T-cell (primary cell): ENCODE measurements around the gene ZNF768. TPM values are rescaled to one million over a fixed set of nuclear protein-coding genes. Genes with fewer than 3 reads are reported as not detected.
A peak's percentile ranks its signal among the peaks of the same experiment; 100 is the strongest.
"Not testable (repeated sequence)": the region's sequence is repeated elsewhere in the genome, so short reads cannot be mapped to it uniquely, and the experiment has no call there.

ENCODE experiments used
- ATAC-seq, 4 experiments: fragments of 200-7000 bp in 3 of 4; fragments of 150-1000 bp in 1 of 4; cut with Tn5 transposase; replicated peaks in 1 of 4; 1 replicate in 3 of 4; 2 replicates in 1 of 4; pipeline ENCODE4 v1.10.0; 2021; ENCODE audit warnings: moderate library complexity in 3 of 4, mild to moderate bottlenecking in 2 of 4, moderate number of reproducible peaks in 1 of 4
- CTCF ChIA-PET, 2 donors: fragments of 300-600 bp; sonication (Branson Sonifier 250); formaldehyde crosslinking; loops; one replicate each; lab custom pipeline; 2022; ENCODE audit warnings: antibody characterized with exemption in 2 of 2; lab: Charles Lee
- POLR2A ChIA-PET, 2 donors: fragments of 300-600 bp; sonication (Branson Sonifier 250); formaldehyde crosslinking; loops; one replicate each; lab custom pipeline; 2022; ENCODE audit warnings: antibody characterized with exemption in 2 of 2; lab: Charles Lee
- DNase-seq, 35 experiments: peaks; one replicate each; pipeline versions ENCODE4 v3.0.0 to v3.0.0-alpha.2; 2013 to 2023
- H3K27ac ChIP-seq: one replicate; pipeline ENCODE4 v1.5.1; 2013; ENCODE audit warnings: low read length
- H3K27me3 ChIP-seq, 2 experiments: replicated peaks in 1 of 2; 1 replicate in 1 of 2; 2 replicates in 1 of 2; pipeline versions ENCODE4 v1.6.1 to v1.7.0; 2013; ENCODE audit warnings: low read length in 1 of 2, mixed read lengths in 1 of 2; ENCODE audit not compliant: control insufficient read depth in 2 of 2, insufficient read depth in 2 of 2; ENCODE audit errors: extremely low read depth in 1 of 2
- H3K36me3 ChIP-seq, 2 donors: 1 replicate in 1 of 2; 2 replicates in 1 of 2; pipeline versions ENCODE4 v1.6.1 to v1.7.0; 2013; ENCODE audit warnings: low read length in 1 of 2; ENCODE audit not compliant: control insufficient read depth in 2 of 2, insufficient read depth in 1 of 2; ENCODE audit errors: extremely low read depth in 1 of 2
- H3K4me1 ChIP-seq, 2 experiments: 1 replicate in 1 of 2; 2 replicates in 1 of 2; pipeline versions ENCODE4 v1.6.1 to v1.7.0; 2013; ENCODE audit warnings: low read length in 2 of 2, mixed read lengths in 1 of 2; ENCODE audit not compliant: insufficient read depth in 2 of 2, control insufficient read depth in 1 of 2; ENCODE audit errors: extremely low read depth in 1 of 2
- H3K4me3 ChIP-seq, 2 donors: 1 replicate in 1 of 2; 2 replicates in 1 of 2; pipeline versions ENCODE4 v1.5.1 to v1.7.0; 2013; ENCODE audit warnings: mild to moderate bottlenecking in 2 of 2, low read length in 1 of 2, moderate library complexity in 1 of 2; ENCODE audit not compliant: control insufficient read depth in 1 of 2; ENCODE audit errors: extremely low read depth in 1 of 2
- H3K9me3 ChIP-seq: 2 replicates; pipeline ENCODE4 v1.7.0; 2013
- H3K27ac Mint-ChIP-seq, 2 donors: one replicate each; pipeline ENCODE4 v1.8.0; 2020 to 2021; ENCODE audit warnings: mild to moderate bottlenecking in 2 of 2, mixed read lengths in 2 of 2
- H3K27me3 Mint-ChIP-seq, 2 donors: one replicate each; pipeline ENCODE4 v1.8.0; 2021 to 2022; ENCODE audit warnings: mixed read lengths in 2 of 2
- H3K36me3 Mint-ChIP-seq: one replicate; pipeline ENCODE4 v1.8.0; 2021; ENCODE audit warnings: mixed read lengths
- H3K4me1 Mint-ChIP-seq, 3 donors: one replicate each; pipeline ENCODE4 v1.8.0; 2020 to 2022; ENCODE audit warnings: mixed read lengths in 3 of 3, mild to moderate bottlenecking in 1 of 3
- H3K4me3 Mint-ChIP-seq, 3 donors: one replicate each; pipeline ENCODE4 v1.8.0; 2020 to 2022; ENCODE audit warnings: mild to moderate bottlenecking in 3 of 3, mixed read lengths in 3 of 3, moderate library complexity in 3 of 3
- H3K9me3 Mint-ChIP-seq, 3 donors: one replicate each; pipeline ENCODE4 v1.8.0; 2020 to 2022; ENCODE audit warnings: mixed read lengths in 3 of 3
- WGBS: methylation state at CpG from one replicate; pipeline ENCODE4 v1.1.5; 2013; ENCODE audit warnings: missing lambda C conversion rate; ENCODE audit not compliant: insufficient coverage; 5-methylcytosine and 5-hydroxymethylcytosine counted together
- total RNA-seq, 35 experiments: library from RNA in 6 of 35; stranded (reverse) in 6 of 35; fragments of 120-200 nt in 1 of 35; gene quantifications; one replicate each; pipeline versions ENCODE4 v1.2.1 to v1.2.4 and lab custom pipeline; 2013 to 2026

ZNF768 gene
- total RNA-seq, 5 donors from 2014 or later (not counting 1 experiment from before 2014, with no cell fraction given), result 5.0 to 8.3 (median 7.2) TPM

DNA sequence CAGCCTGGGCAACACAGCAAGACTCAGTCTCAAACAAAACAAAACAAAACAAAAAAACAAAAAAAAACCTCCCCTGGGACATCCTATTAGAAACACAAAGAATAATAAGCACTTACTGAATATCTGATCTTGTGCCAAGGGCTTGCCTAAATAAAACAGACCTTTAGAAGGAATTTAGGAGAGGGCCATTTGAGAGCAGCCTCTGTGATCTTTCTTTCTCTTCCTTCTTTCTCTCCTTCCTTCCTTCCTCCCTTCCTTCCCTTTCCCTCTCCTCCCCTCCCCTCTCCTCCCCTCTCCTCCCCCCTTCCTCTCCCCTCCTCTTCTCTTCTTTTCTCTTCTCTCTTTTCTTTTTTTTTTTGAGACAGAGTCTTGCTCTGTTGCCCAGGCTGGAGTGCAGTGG lies 41.5 kb downstream of the ZNF768 start:
- H3K9me3 ChIP-seq, result no peaks in the 10 kb centered on the region
- Mint-ChIP-seq H3K36me3 (peaks cover 57% of the 10 kb centered on the region), H3K9me3 (no peaks in the 10 kb centered on the region), H3K27ac (no peak overlapping the region), H3K4me1 (peaks cover 34 to 55% (median 44%) of the 10 kb centered on the region in 3 donors), H3K27me3 (no peaks in the 10 kb centered on the region), H3K4me3 (peak overlapping the region in 1 of 3 donors; percentile 29)
- POLR2A ChIA-PET, result interaction anchor here in 1 of 2 donors (0.6 kb wide), 1 partner anchor 148 kb away, joined by 3 read pairs; no protein-coding TSS in a partner anchor
- no peak for DNase-seq
- peaks cover 20 to 94% of the 10 kb centered on the region in 2 donors for H3K36me3 ChIP-seq
- CTCF ChIA-PET, result no interaction called here
- no peak overlapping the region for H3K27ac ChIP-seq
- no peak for ATAC-seq
- H3K4me1 ChIP-seq, result peaks cover 0 to 75% of the 10 kb centered on the region in 2 experiments
- no peaks in the 10 kb centered on the region for H3K27me3 ChIP-seq
- H3K4me3 ChIP-seq, result no peak overlapping the region

DNA sequence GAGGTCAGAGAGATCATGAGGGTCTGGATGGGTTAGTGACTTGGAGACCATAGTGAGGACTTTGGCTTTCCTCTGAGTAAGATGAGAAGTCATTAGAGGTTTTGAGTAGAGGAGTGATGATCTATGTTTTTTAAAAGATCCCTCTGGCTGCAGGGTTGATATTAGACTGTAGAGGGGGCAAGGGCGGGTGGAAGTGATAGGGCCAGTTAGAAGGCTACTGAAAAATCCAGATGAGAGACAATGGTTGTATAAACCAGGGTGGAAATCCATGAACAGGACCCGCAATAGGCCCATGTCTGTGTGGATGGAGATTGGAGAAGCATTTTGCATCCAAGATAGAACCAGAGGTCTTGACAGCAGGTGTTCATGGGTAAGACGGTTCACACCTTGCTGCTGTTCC lies 44.0 kb downstream of the ZNF768 start:
- Histone ChIP-seq H3K4me1 (peaks cover 0 to 81% of the 10 kb centered on the region in 2 experiments), H3K9me3 (no peaks in the 10 kb centered on the region), H3K4me3 (no peak overlapping the region), H3K27me3 (no peaks in the 10 kb centered on the region), H3K27ac (no peak overlapping the region), H3K36me3 (peaks cover 14 to 94% of the 10 kb centered on the region in 2 donors)
- POLR2A ChIA-PET, result no interaction called here
- Mint-ChIP-seq H3K27me3 (no peaks in the 10 kb centered on the region), H3K9me3 (no peaks in the 10 kb centered on the region), H3K4me1 (peaks cover 42 to 61% (median 55%) of the 10 kb centered on the region in 3 donors), H3K27ac (peak overlapping the region; percentile 77 to 86), H3K4me3 (no peak overlapping the region), H3K36me3 (peaks cover 48% of the 10 kb centered on the region)
- ATAC-seq (peak in 3 of 4 experiments; percentile 38 to 53 (median 51)), DNase-seq (peak in 5 of 35 experiments; percentile 13 to 36 (median 17))
- 87% methylated on average over 3 of the region's 3 CpGs for WGBS
- CTCF ChIA-PET, result interaction anchor here (0.6 to 1.1 kb wide), 2 partner anchors 33 to 102 kb away, joined by 3 to 4 read pairs; no protein-coding TSS in a partner anchor

DNA sequence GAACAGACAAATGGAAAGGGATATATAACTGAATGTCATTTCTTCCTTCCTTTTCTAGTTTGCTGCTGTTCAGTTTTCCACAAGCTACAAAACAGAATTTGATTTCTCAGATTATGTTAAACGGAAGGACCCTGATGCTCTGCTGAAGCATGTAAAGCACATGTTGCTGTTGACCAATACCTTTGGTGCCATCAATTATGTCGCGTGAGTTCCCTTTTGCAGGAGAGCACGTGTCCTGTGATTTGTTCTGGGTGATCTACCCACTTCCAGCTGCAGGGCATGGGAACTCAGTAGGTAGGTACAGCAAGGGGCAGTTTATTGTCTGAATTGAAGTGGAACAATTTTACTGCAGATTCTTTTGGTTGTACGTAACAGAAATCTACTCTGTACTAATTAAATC lies 45.0 kb downstream of the ZNF768 start:
- Histone ChIP-seq H3K36me3 (peaks cover 18 to 93% of the 10 kb centered on the region in 2 donors), H3K27ac (no peak overlapping the region), H3K27me3 (no peaks in the 10 kb centered on the region), H3K4me1 (peaks cover 2 to 83% of the 10 kb centered on the region in 2 experiments), H3K4me3 (no peak overlapping the region), H3K9me3 (no peaks in the 10 kb centered on the region)
- no peaks in the 10 kb centered on the region for H3K27me3 Mint-ChIP-seq
- peaks cover 46 to 67% (median 60%) of the 10 kb centered on the region in 3 donors for H3K4me1 Mint-ChIP-seq
- H3K4me3 Mint-ChIP-seq, result no peak overlapping the region
- no peak for DNase-seq
- 100% methylated on average over 3 of the region's 5 CpGs for WGBS
- CTCF ChIA-PET, result interaction anchor here (1.1 to 1.4 kb wide), 2 partner anchors 32 to 51 kb away, joined by 3 to 4 read pairs; partner anchors contain the start of gene DCTPP1 (in 1 of the 2)
- no peaks in the 10 kb centered on the region for H3K9me3 Mint-ChIP-seq
- POLR2A ChIA-PET, result no interaction called here
- peak overlapping the region; percentile 69 to 77 for H3K27ac Mint-ChIP-seq
- ATAC-seq, result no peak
- peaks cover 52% of the 10 kb centered on the region for H3K36me3 Mint-ChIP-seq

DNA sequence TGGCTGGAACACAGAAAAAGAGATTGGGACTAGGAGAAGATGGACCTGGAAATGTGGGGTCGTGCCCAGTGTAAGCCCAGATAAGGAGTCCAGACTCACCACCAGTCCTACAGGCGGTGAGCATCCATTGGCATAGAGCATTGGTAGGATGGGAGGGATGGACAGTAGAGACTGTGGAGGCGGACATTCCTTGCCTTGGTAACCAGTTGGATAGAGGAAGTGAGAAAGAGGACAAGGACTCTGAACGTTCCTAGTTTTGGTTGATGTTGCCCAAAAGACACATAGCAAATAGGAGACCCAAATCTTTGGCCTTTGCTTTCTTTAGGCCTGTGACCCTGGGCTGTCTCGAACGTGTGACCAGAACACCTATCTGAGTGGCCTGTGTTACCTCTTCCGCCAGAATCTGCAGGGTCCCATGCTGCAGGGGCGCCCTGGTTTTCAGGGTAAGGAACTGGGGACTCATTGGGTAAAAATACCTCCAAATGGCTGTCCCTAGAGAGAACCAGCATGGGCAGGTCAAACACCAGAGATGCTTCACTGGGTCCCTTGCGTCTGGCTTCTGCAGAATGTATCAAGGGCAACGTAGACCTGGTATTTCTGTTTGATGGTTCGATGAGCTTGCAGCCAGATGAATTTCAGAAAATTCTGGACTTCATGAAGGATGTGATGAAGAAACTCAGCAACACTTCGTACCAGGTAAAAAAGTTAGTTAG lies 47.4 kb downstream of the ZNF768 start:
- no peaks in the 10 kb centered on the region for H3K27me3 Mint-ChIP-seq
- no peaks in the 10 kb centered on the region for H3K27me3 ChIP-seq
- peak overlapping the region; percentile 67 to 88 for H3K27ac Mint-ChIP-seq
- peak overlapping the region in 1 of 3 donors; percentile 23 for H3K4me3 Mint-ChIP-seq
- no peak overlapping the region for H3K4me3 ChIP-seq
- H3K36me3 Mint-ChIP-seq, result peaks cover 60% of the 10 kb centered on the region
- peaks cover 14 to 93% of the 10 kb centered on the region in 2 experiments for H3K4me1 ChIP-seq
- H3K4me1 Mint-ChIP-seq, result peaks cover 57 to 76% (median 70%) of the 10 kb centered on the region in 3 donors
- POLR2A ChIA-PET, result no interaction called here
- no peak overlapping the region for H3K27ac ChIP-seq
- 93% methylated on average over 9 of the region's 12 CpGs for WGBS
- DNase-seq (no peak), ATAC-seq (no peak)
- H3K9me3 ChIP-seq, result no peaks in the 10 kb centered on the region
- H3K9me3 Mint-ChIP-seq, result no peaks in the 10 kb centered on the region
- peaks cover 17 to 94% of the 10 kb centered on the region in 2 donors for H3K36me3 ChIP-seq
- CTCF ChIA-PET, result interaction anchor here in 1 of 2 donors (0.7 kb wide), 1 partner anchor 13 kb away, joined by 5 read pairs; no protein-coding TSS in a partner anchor

DNA sequence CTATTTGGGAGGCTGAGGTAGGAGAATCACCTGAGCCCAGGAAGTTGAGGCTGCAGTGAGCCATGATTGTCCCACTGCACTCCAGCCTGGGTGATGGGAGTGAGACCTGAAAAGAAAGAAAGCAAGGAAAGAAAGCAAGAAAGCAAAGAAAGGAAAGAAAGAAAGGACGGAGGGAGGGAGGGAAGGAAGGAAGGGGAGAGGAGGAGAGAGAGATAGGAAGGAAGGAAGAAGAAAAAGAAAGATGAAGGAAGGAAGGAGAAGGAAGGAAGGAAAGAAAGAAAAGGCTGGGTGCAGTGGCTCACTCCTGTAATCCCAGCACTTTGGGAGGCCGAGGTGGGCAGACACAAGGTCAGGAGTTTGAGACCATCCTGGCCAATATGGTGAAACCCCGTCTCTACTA lies 48.6 kb downstream of the ZNF768 start:
- peaks cover 16 to 88% of the 10 kb centered on the region in 2 experiments for H3K4me1 ChIP-seq
- peaks cover 61% of the 10 kb centered on the region for H3K36me3 Mint-ChIP-seq
- H3K27me3 Mint-ChIP-seq, H3K9me3 ChIP-seq, CTCF ChIA-PET, H3K9me3 Mint-ChIP-seq, H3K27me3 ChIP-seq, DNase-seq, H3K4me3 ChIP-seq, ATAC-seq: not testable (repeated sequence)
- POLR2A ChIA-PET, result interaction anchor here (0.5 to 0.6 kb wide), 2 partner anchors 48 to 129 kb away, joined by 3 to 5 read pairs; partner anchors contain the start of gene DCTPP1 (in 1 of the 2)
- 100% methylated on average over 1 of the region's 3 CpGs for WGBS
- peaks cover 66 to 76% (median 67%) of the 10 kb centered on the region in 3 donors for H3K4me1 Mint-ChIP-seq
- H3K27ac ChIP-seq, result peak overlapping the region; percentile 48
- peak overlapping the region in 2 of 3 donors; percentile 6 to 10 for H3K4me3 Mint-ChIP-seq
- H3K27ac Mint-ChIP-seq, result peak overlapping the region; percentile 84 to 85
- peaks cover 12 to 82% of the 10 kb centered on the region in 2 donors for H3K36me3 ChIP-seq

DNA sequence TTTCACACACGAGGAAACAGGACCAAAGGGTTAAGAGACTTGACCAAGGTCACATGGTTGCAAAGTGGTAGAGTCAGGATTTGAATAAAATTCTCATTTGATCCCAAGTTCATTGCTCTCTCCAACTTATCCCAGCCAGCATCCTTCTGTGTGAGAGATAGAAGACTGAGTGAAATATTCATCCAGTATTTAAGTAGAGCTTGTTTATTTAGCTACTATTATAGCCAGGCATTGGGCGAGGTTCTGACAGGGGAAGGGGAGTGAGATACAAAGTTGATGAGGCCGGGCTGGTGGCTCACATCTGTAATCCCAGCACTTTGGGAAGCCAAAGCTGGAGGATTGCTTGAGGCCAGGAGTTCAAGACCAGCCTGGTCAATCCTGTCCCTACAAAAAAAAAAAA lies 49.4 kb downstream of the ZNF768 start:
- no peak for ATAC-seq
- H3K36me3 Mint-ChIP-seq, result peaks cover 56% of the 10 kb centered on the region
- Histone ChIP-seq H3K27ac (peak overlapping the region; percentile 48), H3K4me3 (no peak overlapping the region), H3K9me3 (no peaks in the 10 kb centered on the region), H3K4me1 (peaks cover 18 to 84% of the 10 kb centered on the region in 2 experiments), H3K27me3 (no peaks in the 10 kb centered on the region), H3K36me3 (peaks cover 9 to 74% of the 10 kb centered on the region in 2 donors)
- no peaks in the 10 kb centered on the region for H3K27me3 Mint-ChIP-seq
- DNase-seq, result no peak
- H3K27ac Mint-ChIP-seq, result peak overlapping the region; percentile 84 to 85
- no CpG with 5 or more reads among the region's 3 CpGs for WGBS
- POLR2A ChIA-PET, result interaction anchor here (0.5 to 0.6 kb wide), 2 partner anchors 47 to 128 kb away, joined by 3 to 5 read pairs; partner anchors contain the start of gene DCTPP1 (in 1 of the 2)
- H3K9me3 Mint-ChIP-seq, result no peaks in the 10 kb centered on the region
- H3K4me3 Mint-ChIP-seq, result peak overlapping the region; percentile 6 to 21 (median 13)
- CTCF ChIA-PET, result interaction anchor here (0.7 to 2.1 kb wide), 2 partner anchors 47 to 73 kb away, joined by 7 to 21 read pairs; partner anchors contain the start of gene DCTPP1 (in 1 of the 2)
- peaks cover 66 to 78% (median 68%) of the 10 kb centered on the region in 3 donors for H3K4me1 Mint-ChIP-seq
